Neuronal stem cell (in vitro differentiated cells): ENCODE results near the gene HDAC3.

ENCODE experiments used
- DNase-seq: peaks from one replicate; pipeline ENCODE4 v3.0.0-alpha.2; 2013; ENCODE audit warnings: low spot score
- H2AFZ ChIP-seq: one replicate; pipeline ENCODE4 v1.6.1; 2013; ENCODE audit warnings: mild to moderate bottlenecking, low read length, inconsistent platforms
- H2AK5ac ChIP-seq: 2 replicates; pipeline ENCODE4 v1.6.1; 2013; ENCODE audit warnings: low read depth, mild to moderate bottlenecking, inconsistent platforms, low read length, moderate library complexity, mixed read lengths
- H2BK120ac ChIP-seq: 2 replicates; pipeline ENCODE4 v1.6.1; 2013; ENCODE audit warnings: low read depth, mild to moderate bottlenecking, inconsistent platforms, low read length, moderate library complexity, mixed read lengths
- H2BK12ac ChIP-seq: one replicate; pipeline ENCODE4 v1.6.1; 2013; ENCODE audit warnings: low read length, inconsistent platforms
- H2BK15ac ChIP-seq: 2 replicates; pipeline ENCODE4 v1.6.1; 2013; ENCODE audit warnings: mild to moderate bottlenecking, low read length, inconsistent platforms, mixed read lengths
- H2BK5ac ChIP-seq: one replicate; pipeline ENCODE4 v1.6.1; 2013; ENCODE audit warnings: inconsistent platforms, mild to moderate bottlenecking, low read length, moderate library complexity
- H3K14ac ChIP-seq: one replicate; pipeline ENCODE4 v1.6.1; 2013; ENCODE audit warnings: low read length, inconsistent platforms
- H3K18ac ChIP-seq: 2 replicates; pipeline ENCODE4 v1.6.1; 2013; ENCODE audit warnings: low read length, inconsistent platforms
- H3K23ac ChIP-seq: 2 replicates; pipeline ENCODE4 v1.6.1; 2013; ENCODE audit warnings: low read depth, mild to moderate bottlenecking, mixed read lengths, low read length, inconsistent platforms; ENCODE audit not compliant: poor library complexity
- H3K27ac ChIP-seq: replicated peaks from 3 replicates; pipeline ENCODE4 v1.5.1; 2013; ENCODE audit warnings: low read length, inconsistent platforms
- H3K27me3 ChIP-seq, 3 experiments: 2 replicates each; pipeline ENCODE4 v1.6.1; 2013; ENCODE audit warnings: low read length in 3 of 3, mild to moderate bottlenecking in 2 of 3, inconsistent platforms in 1 of 3, low read depth in 1 of 3, mixed read lengths in 1 of 3, moderate library complexity in 1 of 3; ENCODE audit not compliant: control insufficient read depth in 3 of 3, insufficient read depth in 3 of 3
- H3K36me3 ChIP-seq, 2 donors: replicated peaks in 1 of 2; 2 replicates each; pipeline ENCODE4 v1.6.1; 2013; ENCODE audit warnings: low read length in 2 of 2; ENCODE audit not compliant: control insufficient read depth in 2 of 2, insufficient read depth in 2 of 2
- H3K4ac ChIP-seq: 2 replicates; pipeline ENCODE4 v1.6.1; 2013; ENCODE audit warnings: inconsistent platforms, mild to moderate bottlenecking, low read length, moderate library complexity
- H3K4me1 ChIP-seq, 2 donors: 1 replicate in 1 of 2; 2 replicates in 1 of 2; pipeline ENCODE4 v1.6.1; 2013; ENCODE audit warnings: low read length in 2 of 2, low read depth in 1 of 2; ENCODE audit not compliant: control insufficient read depth in 2 of 2, insufficient read depth in 1 of 2
- H3K4me2 ChIP-seq: one replicate; pipeline ENCODE4 v1.6.1; 2013; ENCODE audit warnings: mild to moderate bottlenecking, low read length, inconsistent platforms; ENCODE audit not compliant: insufficient read depth, poor library complexity, severe bottlenecking
- H3K4me3 ChIP-seq, 2 donors: 2 replicates each; pipeline ENCODE4 v1.5.1; 2013; ENCODE audit warnings: low read length in 2 of 2, mild to moderate bottlenecking in 2 of 2, inconsistent platforms in 1 of 2, moderate library complexity in 1 of 2
- H3K79me1 ChIP-seq: one replicate; pipeline ENCODE4 v1.6.1; 2013; ENCODE audit warnings: low read depth, mild to moderate bottlenecking, inconsistent platforms, low read length, moderate library complexity
- H3K9ac ChIP-seq: one replicate; pipeline ENCODE4 v1.6.1; 2013; ENCODE audit warnings: mild to moderate bottlenecking, low read depth, low read length, inconsistent platforms; ENCODE audit not compliant: poor library complexity
- H3K9me3 ChIP-seq, 2 donors: replicated peaks in 1 of 2; 2 replicates each; pipeline versions ENCODE3 to v1.6.1; 2013; ENCODE audit warnings: low read length in 2 of 2, mild to moderate bottlenecking in 2 of 2, inconsistent platforms in 1 of 2, low read depth in 1 of 2, mixed read lengths in 1 of 2, moderate library complexity in 1 of 2; ENCODE audit not compliant: control insufficient read depth in 2 of 2, insufficient read depth in 1 of 2
- H4K8ac ChIP-seq: one replicate; pipeline ENCODE4 v1.6.1; 2013; ENCODE audit warnings: low read depth, mild to moderate bottlenecking, inconsistent platforms, low read length, moderate library complexity
- H4K91ac ChIP-seq: one replicate; pipeline ENCODE4 v1.6.1; 2013; ENCODE audit warnings: low read length, low read depth, mild to moderate bottlenecking, inconsistent platforms; ENCODE audit not compliant: poor library complexity
- WGBS, 2 donors: extraction: QIAGEN DNeasy Blood & Tissue Kit; methylation state at CpG; one replicate each; pipeline ENCODE4 v1.1.7; 2013; ENCODE audit warnings: missing lambda C conversion rate in 2 of 2, mixed read lengths in 1 of 2; ENCODE audit not compliant: insufficient read length in 2 of 2, insufficient replicate concordance in 1 of 2; ENCODE audit errors: extremely low coverage in 2 of 2; 5-methylcytosine and 5-hydroxymethylcytosine counted together

Gene HDAC3

GRCh38 chr5:141638771-141639170 lies 2.1 kb upstream of the HDAC3 start:
- no peak for DNase-seq
- Histone ChIP-seq H2BK15ac (no peak overlapping the region), H3K9me3 (peaks cover 0 to 2% of the 10 kb centered on the region in 2 donors), H3K4me1 (peaks cover 12 to 16% of the 10 kb centered on the region in 2 donors), H3K23ac (no peak overlapping the region), H4K8ac (no peak overlapping the region), H2AK5ac (no peak overlapping the region), H3K36me3 (peaks cover 3 to 40% of the 10 kb centered on the region in 2 donors), H3K27ac (no peak overlapping the region), H2BK120ac (no peak overlapping the region), H2BK12ac (no peak overlapping the region), H3K4me3 (peak overlapping the region in 1 of 2 donors; percentile 31), H2AFZ (no peak overlapping the region), H3K4me2 (no peak overlapping the region), H3K27me3 (peaks cover 0 to 11% (median 4%) of the 10 kb centered on the region in 3 experiments), H4K91ac (no peak overlapping the region), H3K79me1 (peaks cover 6% of the 10 kb centered on the region), H2BK5ac (no peak overlapping the region), H3K18ac (no peak overlapping the region), H3K4ac (no peak overlapping the region), H3K9ac (no peak overlapping the region), H3K14ac (no peak overlapping the region)
- no CpG with 5 or more reads among the region's 2 CpGs for WGBS, 2 donors

- peaks cover 0 to 11% (median 4%) of the 10 kb centered on the region in 3 experiments for H3K27me3 ChIP-seq
- peak overlapping the region; percentile 93 for H3K4me2 ChIP-seq
- H4K91ac ChIP-seq: no peak overlapping the region
- H4K8ac ChIP-seq: no peak overlapping the region
- H2BK12ac ChIP-seq: no peak overlapping the region
- H2BK15ac ChIP-seq: peak overlapping the region; percentile 24
- no CpG with 5 or more reads among the region's 40 CpGs for WGBS, 2 donors
- H3K9ac ChIP-seq: peak overlapping the region; percentile 65
- peaks cover 12 to 16% of the 10 kb centered on the region in 2 donors for H3K4me1 ChIP-seq
- H2BK120ac ChIP-seq: no peak overlapping the region
- peak; percentile 72 for DNase-seq
- peaks cover 6% of the 10 kb centered on the region for H3K79me1 ChIP-seq
- H2AK5ac ChIP-seq: no peak overlapping the region
- H2BK5ac ChIP-seq: no peak overlapping the region
- H3K27ac ChIP-seq: no peak overlapping the region
- peaks cover 0 to 2% of the 10 kb centered on the region in 2 donors for H3K9me3 ChIP-seq
- peak overlapping the region; percentile 100 for H2AFZ ChIP-seq
- H3K4me3 ChIP-seq: peak overlapping the region; percentile 98 to 100
- H3K4ac ChIP-seq: no peak overlapping the region
- H3K23ac ChIP-seq: peak overlapping the region; percentile 70
- H3K14ac ChIP-seq: no peak overlapping the region
- peaks cover 3 to 45% of the 10 kb centered on the region in 2 donors for H3K36me3 ChIP-seq
- H3K18ac ChIP-seq: peak overlapping the region; percentile 65
These were observed 1.2 kb upstream of the HDAC3 start for GRCh38 chr5:141637767-141638419.

- H3K27me3 ChIP-seq: peaks cover 0 to 11% (median 4%) of the 10 kb centered on the region in 3 experiments
- no peak overlapping the region for H3K4ac ChIP-seq
- peak overlapping the region; percentile 93 for H3K4me2 ChIP-seq
- H4K8ac ChIP-seq: no peak overlapping the region
- H3K23ac ChIP-seq: peak overlapping the region; percentile 70
- no peak overlapping the region for H2BK120ac ChIP-seq
- H2BK15ac ChIP-seq: peak overlapping the region; percentile 24
- peaks cover 10% of the 10 kb centered on the region for H3K79me1 ChIP-seq
- H4K91ac ChIP-seq: no peak overlapping the region
- peaks cover 14 to 16% of the 10 kb centered on the region in 2 donors for H3K4me1 ChIP-seq
- peak overlapping the region; percentile 83 for H3K9ac ChIP-seq
- peaks cover 0 to 2% of the 10 kb centered on the region in 2 donors for H3K9me3 ChIP-seq
- peak overlapping the region; percentile 98 to 100 for H3K4me3 ChIP-seq
- H2AK5ac ChIP-seq: no peak overlapping the region
- H2BK12ac ChIP-seq: no peak overlapping the region
- no peak overlapping the region for H3K14ac ChIP-seq
- no peak overlapping the region for H3K27ac ChIP-seq
- peak; percentile 26 for DNase-seq
- H3K36me3 ChIP-seq: peaks cover 5 to 47% of the 10 kb centered on the region in 2 donors
- peak overlapping the region; percentile 65 for H3K18ac ChIP-seq
- WGBS, 2 donors: no CpG with 5 or more reads among the region's 63 CpGs
- no peak overlapping the region for H2BK5ac ChIP-seq
- H2AFZ ChIP-seq: peak overlapping the region; percentile 100
These were observed 596 bp upstream of the HDAC3 start for GRCh38 chr5:141637123-141637766.

GRCh38 chr5:141636106-141636412 lies 590 bp downstream of the HDAC3 start:
- peaks cover 0 to 2% of the 10 kb centered on the region in 2 donors for H3K9me3 ChIP-seq
- H3K23ac ChIP-seq: peak overlapping the region; percentile 96
- H3K27me3 ChIP-seq: peaks cover 0 to 11% (median 4%) of the 10 kb centered on the region in 3 experiments
- peaks cover 5 to 53% of the 10 kb centered on the region in 2 donors for H3K36me3 ChIP-seq
- no peak overlapping the region for H3K4ac ChIP-seq
- peak overlapping the region; percentile 98 to 100 for H3K4me3 ChIP-seq
- DNase-seq: no peak
- no peak overlapping the region for H2BK12ac ChIP-seq
- H4K8ac ChIP-seq: no peak overlapping the region
- H3K4me2 ChIP-seq: peak overlapping the region; percentile 76
- H2BK15ac ChIP-seq: no peak overlapping the region
- H2BK5ac ChIP-seq: peak overlapping the region; percentile 45
- no CpG with 5 or more reads among the region's 4 CpGs for WGBS, 2 donors
- H3K14ac ChIP-seq: no peak overlapping the region
- H2BK120ac ChIP-seq: no peak overlapping the region
- H3K27ac ChIP-seq: no peak overlapping the region
- peak overlapping the region; percentile 87 for H2AK5ac ChIP-seq
- H4K91ac ChIP-seq: no peak overlapping the region
- peaks cover 10% of the 10 kb centered on the region for H3K79me1 ChIP-seq
- H3K18ac ChIP-seq: peak overlapping the region; percentile 92
- H2AFZ ChIP-seq: peak overlapping the region; percentile 100
- H3K4me1 ChIP-seq: peaks cover 14 to 16% of the 10 kb centered on the region in 2 donors
- H3K9ac ChIP-seq: peak overlapping the region; percentile 98
